Psoas muscle (tissue), 8 donors: ENCODE data around the gene NSUN5. TPM values are rescaled to one million over a fixed set of nuclear protein-coding genes. Genes with fewer than 3 reads are reported as not detected.

Experiments
- ATAC-seq, 4 donors: fragments of 200-7000 bp; cut with Tn5 transposase; one replicate each; pipeline ENCODE4 v1.9.1; 2020; ENCODE audit warnings: moderate library complexity in 3 of 4, mild to moderate bottlenecking in 2 of 4
- DNase-seq, 2 donors: peaks; one replicate each; pipeline ENCODE4 v3.0.0-alpha.2; 2020
- H3K27ac ChIP-seq: fragments of 200-600 bp; one replicate; pipeline ENCODE4 v1.8.0; 2022
- H3K27me3 ChIP-seq, 3 donors: fragments of 200-600 bp in 1 of 3; one replicate each; pipeline versions ENCODE4 v1.6.1 to v1.8.0; 2013 to 2022; ENCODE audit warnings: low read length in 2 of 3, mild to moderate bottlenecking in 2 of 3, moderate library complexity in 1 of 3; ENCODE audit not compliant: insufficient read depth in 3 of 3
- H3K36me3 ChIP-seq, 2 donors: fragments of 200-600 bp in 1 of 2; one replicate each; pipeline versions ENCODE4 v1.6.1 to v1.8.0; 2013 to 2022; ENCODE audit warnings: low read depth in 1 of 2, mild to moderate bottlenecking in 1 of 2, moderate library complexity in 1 of 2; ENCODE audit not compliant: insufficient read depth in 1 of 2
- H3K4me1 ChIP-seq: fragments of 200-600 bp; one replicate; pipeline ENCODE4 v1.8.0; 2022
- H3K4me3 ChIP-seq: fragments of 200-600 bp; one replicate; pipeline ENCODE4 v1.8.0; 2022; ENCODE audit warnings: mild to moderate bottlenecking
- H3K9me3 ChIP-seq: fragments of 200-600 bp; one replicate; pipeline ENCODE4 v1.8.0; 2022
- WGBS, 3 donors: extraction: QIAGEN DNeasy Blood & Tissue Kit; methylation state at CpG; one replicate each; pipeline versions ENCODE4 v1.1.6 to v1.1.7; 2013; 5-methylcytosine and 5-hydroxymethylcytosine counted together
- intact Hi-C, 2 donors: fragments of 100-400 bp; cut with DNase I; formaldehyde crosslinking; loops; one replicate each; pipeline versions ENCODE4 v1.11.0 to v1.14.2; 2022
- long read RNA-seq, 2 donors: library from polyadenylated mRNA; unstranded; transcript quantifications; one replicate each; pipeline ENCODE4 v2.0.0, GENCODE V29; 2021
- polyA plus RNA-seq, 3 donors: library from polyadenylated mRNA; stranded (reverse); fragments of 200-250 nt; gene quantifications; one replicate each; pipeline ENCODE4 v1.2.3, GENCODE V29; 2013
- total RNA-seq, 4 donors: library from RNA; stranded (reverse); fragmentation: NEBNext Ultra II Directional in 2 of 4; extraction: Animal tissue kit (Norgen Biotek cat#: 25700) in 2 of 4; gene quantifications; one replicate each; pipeline versions ENCODE4 v1.2.1 to v1.2.4, GENCODE V29; 2021 to 2023
- TF ChIP-seq, protein P1 (sequence below): fragments of 200-600 bp; IDR thresholded peaks from one replicate; pipeline ENCODE4 v1.8.0; 2022; ENCODE audit warnings: antibody characterized with exemption
- donor health status: healthy with polysubstance abuse.
- donor health status: DM: no; HTN: no; CAD: no; lungs with moderate emphysema.
- donor health status: Bipolar disorder and iron deficiency.
- donor health status: healthy.
- donor health status: DM: yes; HTN: yes; CAD: no.
- donor health status: DM: no; HTN: no; CAD: no.
- donor health status: DM: no; HTN: no; CAD: no.
- donor health status: DM: yes; HTN: yes; CAD: no.

The NSUN5 gene
- total RNA-seq (10 to 100 TPM; 18.2 to 34.0 (median 26.6) TPM), polyA plus RNA-seq (10 to 100 TPM; 42.9 to 65.2 (median 45.6) TPM)
- long read RNA-seq, donor 1, transcript NSUN5-204 (10 exons, 1,663 nt) = major isoform, 18 of 25 reads
- long read RNA-seq, donor 1, partial matches to known transcripts = 3 of 25 reads
- long read RNA-seq, donor 1, other reads (novel, unspliced or antisense) = 2 of 25 reads
- long read RNA-seq, donor 2, transcript NSUN5-204 (10 exons, 1,663 nt) = major isoform, 63 of 81 reads
- long read RNA-seq, donor 2, partial matches to known transcripts = 5 of 81 reads
- long read RNA-seq, donor 2, other reads (novel, unspliced or antisense) = 9 of 81 reads

- intact Hi-C loops = no loop called here
- Histone ChIP-seq H3K36me3 (peaks cover 0 to 32% of the 10 kb centered on the region in 2 donors), H3K27ac (peak within 1 kb of the TSS; percentile 89), H3K4me1 (peaks cover 7% of the 10 kb centered on the region), H3K9me3 (no peaks in the 10 kb centered on the region), H3K4me3 (peak within 1 kb of the TSS; percentile 85), H3K27me3 (no peaks in the 10 kb centered on the region)
- 12 to 13% (median 12%) methylated on average over 37 to 40 of the region's 40 CpGs for WGBS, 3 donors
- peak; percentile 90 to 96 for DNase-seq
- TF ChIP-seq, protein P1, sequence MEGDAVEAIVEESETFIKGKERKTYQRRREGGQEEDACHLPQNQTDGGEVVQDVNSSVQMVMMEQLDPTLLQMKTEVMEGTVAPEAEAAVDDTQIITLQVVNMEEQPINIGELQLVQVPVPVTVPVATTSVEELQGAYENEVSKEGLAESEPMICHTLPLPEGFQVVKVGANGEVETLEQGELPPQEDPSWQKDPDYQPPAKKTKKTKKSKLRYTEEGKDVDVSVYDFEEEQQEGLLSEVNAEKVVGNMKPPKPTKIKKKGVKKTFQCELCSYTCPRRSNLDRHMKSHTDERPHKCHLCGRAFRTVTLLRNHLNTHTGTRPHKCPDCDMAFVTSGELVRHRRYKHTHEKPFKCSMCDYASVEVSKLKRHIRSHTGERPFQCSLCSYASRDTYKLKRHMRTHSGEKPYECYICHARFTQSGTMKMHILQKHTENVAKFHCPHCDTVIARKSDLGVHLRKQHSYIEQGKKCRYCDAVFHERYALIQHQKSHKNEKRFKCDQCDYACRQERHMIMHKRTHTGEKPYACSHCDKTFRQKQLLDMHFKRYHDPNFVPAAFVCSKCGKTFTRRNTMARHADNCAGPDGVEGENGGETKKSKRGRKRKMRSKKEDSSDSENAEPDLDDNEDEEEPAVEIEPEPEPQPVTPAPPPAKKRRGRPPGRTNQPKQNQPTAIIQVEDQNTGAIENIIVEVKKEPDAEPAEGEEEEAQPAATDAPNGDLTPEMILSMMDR = no peak
- ATAC-seq = peak; percentile 94 to 99 (median 96)
These were observed at the start of gene NSUN5 for GRCh38 chr7:73308665-73309214. NSUN5 (minus strand) TSS chr7:73308826; CDS start chr7:73308790, 36 bp downstream.

DNA sequence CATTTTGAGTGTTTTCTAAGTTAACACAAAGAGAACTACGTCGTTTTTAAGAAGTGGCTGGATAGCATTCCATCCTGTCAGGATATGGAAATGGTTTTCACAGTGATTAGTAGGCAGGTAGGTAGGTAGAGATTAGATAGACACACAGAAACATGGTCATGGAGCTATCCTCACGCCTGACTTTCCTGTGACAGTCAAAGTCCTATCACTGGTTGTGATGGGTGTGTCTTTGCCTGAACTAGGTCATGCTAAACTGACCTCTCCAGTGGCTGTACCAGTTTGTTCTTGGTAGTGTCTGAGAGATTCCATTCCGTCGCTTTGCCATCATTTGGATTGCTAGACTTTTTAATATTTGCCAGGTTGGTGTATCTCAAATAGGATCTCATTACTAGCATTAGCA is 47.5 kb upstream of the NSUN5 start:
- Histone ChIP-seq H3K36me3 (no peaks in the 10 kb centered on the region), H3K27ac (no peak overlapping the region), H3K4me3 (no peak overlapping the region), H3K9me3 (no peaks in the 10 kb centered on the region), H3K27me3 (no peaks in the 10 kb centered on the region), H3K4me1 (peaks cover 4% of the 10 kb centered on the region)
- WGBS, 3 donors = 71 to 91% (median 73%) methylated on average over 5 of the region's 5 CpGs
- DNase-seq = no peak
- TF ChIP-seq, protein P1 = no peak
- ATAC-seq = no peak
- intact Hi-C loops = loop anchor here (5.0 kb wide), 2 partner anchors 41 to 81 kb away; no protein-coding TSS in a partner anchor

- no peaks in the 10 kb centered on the region for H3K9me3 ChIP-seq
- TF ChIP-seq, protein P1 = no peak
- DNase-seq (no peak), ATAC-seq (no peak)
- no peak overlapping the region for H3K4me3 ChIP-seq
- WGBS, 3 donors = 76 to 89% (median 76%) methylated on average over 17 of the region's 17 CpGs
- no peaks in the 10 kb centered on the region for H3K27me3 ChIP-seq
- intact Hi-C loops = loop anchor here (5.0 kb wide), 2 partner anchors 42 to 82 kb away; no protein-coding TSS in a partner anchor
- peaks cover 4% of the 10 kb centered on the region for H3K4me1 ChIP-seq
- H3K36me3 ChIP-seq = no peaks in the 10 kb centered on the region
- no peak overlapping the region for H3K27ac ChIP-seq
These were observed 46.2 kb upstream of the NSUN5 start for GRCh38 chr7:73354821-73355220.

- DNase-seq (no peak), ATAC-seq (no peak)
- intact Hi-C loops = loop anchor here in 1 of 2 donors (5.0 kb wide), 1 partner anchor 43 kb away; no protein-coding TSS in a partner anchor
- Histone ChIP-seq H3K9me3 (no peaks in the 10 kb centered on the region), H3K4me1 (peaks cover 4% of the 10 kb centered on the region), H3K4me3 (no peak overlapping the region), H3K27ac (no peak overlapping the region), H3K36me3 (no peaks in the 10 kb centered on the region), H3K27me3 (no peaks in the 10 kb centered on the region)
- WGBS, 3 donors = 90% methylated on average over 9 of the region's 9 CpGs
- TF ChIP-seq, protein P1 = no peak
These were observed 45.6 kb upstream of the NSUN5 start for GRCh38 chr7:73354196-73354595.
